ENCODE data around the gene BTN3A1.

The BTN3A1 gene

GRCh38 chr6:26387565-26387964 lies 14.5 kb upstream of the BTN3A1 start:
- TF ChIP-seq CTCF (IDR thresholded peaks at IDR 0.05; ENCODE audit: extremely low read depth, insufficient read depth, missing control alignments), result no peak
- DNase-seq (ENCODE audit: low spot score), result no peak
- in situ Hi-C loops (cut with MboI; ENCODE audit: low pct_unique_long_range_greater_than_20kb, low sequenced_read_pairs, unreplicated experiment), result no loop called here

GRCh38 chr6:26388014-26388413 lies 14.1 kb upstream of the BTN3A1 start:
- DNase-seq (ENCODE audit: low spot score), result no peak
- TF ChIP-seq CTCF (IDR thresholded peaks at IDR 0.05; ENCODE audit: extremely low read depth, insufficient read depth, missing control alignments), result no peak
- in situ Hi-C loops (cut with MboI; ENCODE audit: low pct_unique_long_range_greater_than_20kb, low sequenced_read_pairs, unreplicated experiment), result no loop called here

- TF ChIP-seq CTCF (IDR thresholded peaks at IDR 0.05; ENCODE audit: extremely low read depth, insufficient read depth, missing control alignments), result no peak
- DNase-seq (ENCODE audit: low spot score), result no peak
- in situ Hi-C loops (cut with MboI; ENCODE audit: low pct_unique_long_range_greater_than_20kb, low sequenced_read_pairs, unreplicated experiment), result no loop called here
Measured at GRCh38 chr6:26388441-26388840, 13.6 kb upstream of the BTN3A1 start.

GRCh38 chr6:26389349-26389894 lies 12.7 kb upstream of the BTN3A1 start:
- DNase-seq (ENCODE audit: low spot score), result no peak
- TF ChIP-seq CTCF (IDR thresholded peaks at IDR 0.05; ENCODE audit: extremely low read depth, insufficient read depth, missing control alignments), result peak; percentile 6
- in situ Hi-C loops (cut with MboI; ENCODE audit: low pct_unique_long_range_greater_than_20kb, low sequenced_read_pairs, unreplicated experiment), result no loop called here

GRCh38 chr6:26390531-26390930 lies 11.5 kb upstream of the BTN3A1 start:
- no peak for DNase-seq (ENCODE audit: low spot score)
- no peak for TF ChIP-seq CTCF (IDR thresholded peaks at IDR 0.05; ENCODE audit: extremely low read depth, insufficient read depth, missing control alignments)
- in situ Hi-C loops (cut with MboI; ENCODE audit: low pct_unique_long_range_greater_than_20kb, low sequenced_read_pairs, unreplicated experiment), result no loop called here

GRCh38 chr6:26392932-26393636 lies 9.0 kb upstream of the BTN3A1 start:
- DNase-seq (ENCODE audit: low spot score), result no peak
- TF ChIP-seq CTCF (IDR thresholded peaks at IDR 0.05; ENCODE audit: extremely low read depth, insufficient read depth, missing control alignments), result no peak
- in situ Hi-C loops (cut with MboI; ENCODE audit: low pct_unique_long_range_greater_than_20kb, low sequenced_read_pairs, unreplicated experiment), result no loop called here

Measured in GM13977 (cell line).